Measurements from ENCODE around the gene SGPP1.
A peak's percentile ranks its signal among the peaks of the same experiment; 100 is the strongest.
"Not testable (repeated sequence)": the region's sequence is repeated elsewhere in the genome, so short reads cannot be mapped to it uniquely, and the experiment has no call there.

SGPP1 gene, protein sequence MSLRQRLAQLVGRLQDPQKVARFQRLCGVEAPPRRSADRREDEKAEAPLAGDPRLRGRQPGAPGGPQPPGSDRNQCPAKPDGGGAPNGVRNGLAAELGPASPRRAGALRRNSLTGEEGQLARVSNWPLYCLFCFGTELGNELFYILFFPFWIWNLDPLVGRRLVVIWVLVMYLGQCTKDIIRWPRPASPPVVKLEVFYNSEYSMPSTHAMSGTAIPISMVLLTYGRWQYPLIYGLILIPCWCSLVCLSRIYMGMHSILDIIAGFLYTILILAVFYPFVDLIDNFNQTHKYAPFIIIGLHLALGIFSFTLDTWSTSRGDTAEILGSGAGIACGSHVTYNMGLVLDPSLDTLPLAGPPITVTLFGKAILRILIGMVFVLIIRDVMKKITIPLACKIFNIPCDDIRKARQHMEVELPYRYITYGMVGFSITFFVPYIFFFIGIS

GRCh38 chr14:63727736-63728728, at the start of gene SGPP1:
Gene SGPP1, minus strand, starts transcription at chr14:63728065. Its CDS starts 121 bp downstream, at chr14:63727944.
- DNase-seq (ENCODE audit: low spot score) = peak; percentile 83

DNA sequence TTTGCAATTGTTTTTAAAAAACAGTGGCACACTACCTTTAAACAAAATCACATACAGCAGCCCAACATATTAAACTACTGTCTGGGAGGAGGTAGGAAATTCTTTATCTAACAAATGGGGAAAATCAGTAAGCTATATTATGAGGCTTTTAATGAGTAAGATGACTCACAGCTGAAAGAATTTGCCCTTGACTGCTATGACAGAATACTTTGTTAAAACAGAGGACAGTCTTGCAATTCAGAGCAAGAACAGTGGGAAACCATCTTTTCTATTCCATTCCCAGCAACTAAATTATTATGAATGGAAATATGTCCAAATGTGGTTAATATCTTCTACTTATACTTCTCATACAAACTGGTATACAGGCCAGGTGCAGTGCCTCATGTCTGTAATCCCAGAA, 49.2 kb upstream of the SGPP1 start:
- DNase-seq (ENCODE audit: low spot score) = no peak

DNA sequence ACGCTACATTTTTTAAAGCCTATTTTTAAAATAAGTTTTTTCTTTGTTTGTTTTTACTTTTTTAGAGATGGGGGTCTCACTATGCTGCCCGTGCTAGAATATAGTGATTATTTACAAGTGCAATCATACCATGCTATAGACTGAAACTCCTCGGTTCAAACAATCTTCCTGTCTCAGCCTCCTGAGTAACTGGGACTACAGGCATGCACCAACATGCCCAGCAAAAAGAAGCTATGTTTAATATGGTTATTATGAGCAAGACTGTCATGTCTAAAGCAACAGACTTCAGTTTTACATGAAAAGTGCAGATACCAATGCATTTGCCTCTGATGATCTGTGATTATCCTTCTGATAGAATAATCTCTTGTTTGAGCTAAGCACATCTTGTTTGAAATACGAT, 45.6 kb upstream of the SGPP1 start:
- DNase-seq (ENCODE audit: low spot score) = no peak

DNA sequence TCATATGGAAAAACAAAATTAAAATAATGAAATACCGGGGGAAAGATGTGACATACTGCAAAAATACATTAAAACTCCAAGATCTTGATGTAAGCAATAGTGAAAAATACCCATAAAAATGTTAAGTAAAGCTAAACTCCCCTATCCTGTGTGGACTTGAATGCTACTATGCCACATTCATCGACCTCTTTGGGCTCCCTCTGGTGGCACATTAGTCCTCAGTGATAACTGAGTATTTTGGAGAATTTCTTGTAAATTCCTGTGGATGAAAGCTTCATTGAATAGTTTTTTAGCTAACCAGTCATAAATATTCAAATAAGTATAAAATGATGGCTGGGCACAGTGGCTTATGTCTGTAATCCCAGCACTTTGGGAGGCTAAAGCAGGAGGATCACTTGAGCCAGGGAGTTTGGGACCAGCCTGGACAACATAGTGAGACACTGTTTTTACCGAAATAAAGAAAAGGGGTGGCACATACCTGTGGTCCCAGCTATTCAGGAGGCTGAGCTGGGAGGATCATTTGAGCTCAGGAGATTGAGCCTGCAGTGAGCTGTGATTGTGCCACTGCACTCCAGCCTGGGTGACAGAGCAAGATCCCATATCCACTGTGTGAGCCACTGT, 42.4 kb upstream of the SGPP1 start:
- peak; percentile 62 for DNase-seq (ENCODE audit: low spot score)

GRCh38 chr14:63766611-63767010, 38.7 kb upstream of the SGPP1 start:
- DNase-seq (ENCODE audit: low spot score) = no peak

GRCh38 chr14:63764620-63765139, 36.8 kb upstream of the SGPP1 start:
- no peak for DNase-seq (ENCODE audit: low spot score)

- DNase-seq (ENCODE audit: low spot score) = no peak
These were observed 36.2 kb upstream of the SGPP1 start for GRCh38 chr14:63764103-63764502.

GRCh38 chr14:63761351-63762117, 33.7 kb upstream of the SGPP1 start:
- DNase-seq (ENCODE audit: low spot score) = no peak

DNA sequence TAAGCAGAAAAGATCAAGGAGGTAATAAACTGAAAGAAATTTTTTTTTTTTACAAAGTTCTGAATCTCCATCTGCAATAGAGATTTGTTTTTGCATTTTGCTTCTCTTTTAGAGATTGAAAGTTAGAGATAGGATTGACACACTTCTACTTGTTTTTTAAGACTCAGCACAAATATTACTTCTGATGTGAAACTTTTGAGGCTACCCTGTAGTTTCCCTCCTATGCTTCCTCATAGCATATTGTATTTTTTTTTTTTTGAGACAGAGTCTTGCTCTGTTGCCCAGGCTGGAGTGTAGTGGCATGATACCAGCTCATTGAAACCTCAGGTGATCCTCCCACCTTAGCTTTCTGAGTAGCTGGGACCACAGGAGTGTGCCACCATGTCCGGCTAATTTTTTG, 32.1 kb upstream of the SGPP1 start:
- no peak for DNase-seq (ENCODE audit: low spot score)

DNA sequence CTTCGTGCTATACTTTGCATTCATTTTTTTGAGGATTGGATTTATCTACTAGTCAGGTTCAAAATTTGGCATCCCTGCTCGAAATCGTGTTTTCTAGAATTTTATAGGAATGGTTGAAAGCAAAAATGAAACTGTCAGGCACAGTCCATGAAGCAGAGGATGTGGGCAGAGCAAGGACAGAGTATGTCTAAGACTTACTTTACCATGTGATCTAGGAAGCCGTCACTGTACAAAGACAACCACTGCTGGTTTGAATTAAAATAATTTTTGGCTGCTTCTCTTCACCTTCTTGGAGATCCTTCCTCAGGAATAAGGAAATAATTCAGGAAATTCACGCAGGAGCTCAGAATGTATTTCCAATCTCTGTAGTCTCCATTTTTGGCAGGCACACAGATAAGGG, 31.6 kb upstream of the SGPP1 start:
- peak; percentile 42 for DNase-seq (ENCODE audit: low spot score)

DNA sequence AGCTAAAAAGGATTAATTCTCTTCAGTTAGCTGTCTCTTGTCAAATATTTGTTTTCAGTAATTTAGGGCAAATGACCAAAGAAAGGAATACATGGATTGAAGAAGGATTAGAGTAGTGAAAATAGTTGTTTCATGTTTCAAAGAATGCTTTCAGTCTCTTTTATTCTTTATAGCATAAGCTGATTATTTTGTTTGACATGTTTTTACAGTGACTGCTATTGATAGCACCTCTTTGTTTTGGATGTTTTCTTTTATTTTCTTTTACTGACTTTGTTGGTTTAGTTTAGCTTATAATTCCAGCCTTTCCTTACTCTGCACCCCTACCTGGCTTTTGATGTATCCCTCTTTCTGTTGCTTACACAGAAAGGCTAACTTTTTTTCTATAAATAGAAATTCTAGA, 29.3 kb upstream of the SGPP1 start:
- DNase-seq (ENCODE audit: low spot score) = no peak

GRCh38 chr14:63752449-63753169, 24.7 kb upstream of the SGPP1 start:
- DNase-seq (ENCODE audit: low spot score) = no peak

DNA sequence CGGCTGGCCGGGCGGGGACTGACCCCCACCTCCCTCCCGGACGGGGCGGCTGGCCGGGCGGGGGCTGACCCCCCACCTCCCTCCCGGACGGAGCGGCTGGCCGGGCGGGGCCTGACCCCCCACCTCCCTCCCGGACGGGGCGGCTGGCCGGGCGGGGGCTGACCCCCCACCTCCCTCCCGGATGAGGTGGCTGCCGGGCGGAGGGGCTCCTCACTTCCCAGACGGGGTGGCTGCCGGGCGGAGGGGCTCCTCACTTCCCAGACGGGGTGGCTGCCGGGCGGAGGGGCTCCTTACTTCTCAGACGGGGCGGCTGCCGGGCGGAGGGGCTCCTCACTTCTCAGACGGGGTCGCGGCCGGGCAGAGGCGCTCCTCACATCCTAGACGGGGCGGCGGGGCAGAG, 23.2 kb upstream of the SGPP1 start:
- not testable (repeated sequence) for DNase-seq (ENCODE audit: low spot score)

DNA sequence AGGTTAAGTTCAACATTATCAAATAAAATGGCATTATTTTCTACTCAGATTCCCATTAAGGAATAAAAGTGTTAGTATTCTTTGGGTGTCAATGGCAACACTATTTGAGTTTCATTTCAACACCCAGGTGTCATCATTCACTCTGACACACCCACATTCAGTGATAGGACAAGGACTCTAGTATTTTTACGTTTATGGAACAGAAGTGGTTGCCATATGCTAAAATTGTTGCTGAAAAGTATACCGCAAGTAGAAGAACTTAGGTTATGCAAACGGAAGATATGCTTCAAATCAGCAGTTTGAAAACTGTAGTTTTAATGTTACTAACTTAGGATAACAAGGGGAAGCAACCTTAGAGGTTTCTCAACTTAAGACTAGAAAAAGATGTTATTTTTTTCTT, 20.0 kb upstream of the SGPP1 start:
- no peak for DNase-seq (ENCODE audit: low spot score)

DNA sequence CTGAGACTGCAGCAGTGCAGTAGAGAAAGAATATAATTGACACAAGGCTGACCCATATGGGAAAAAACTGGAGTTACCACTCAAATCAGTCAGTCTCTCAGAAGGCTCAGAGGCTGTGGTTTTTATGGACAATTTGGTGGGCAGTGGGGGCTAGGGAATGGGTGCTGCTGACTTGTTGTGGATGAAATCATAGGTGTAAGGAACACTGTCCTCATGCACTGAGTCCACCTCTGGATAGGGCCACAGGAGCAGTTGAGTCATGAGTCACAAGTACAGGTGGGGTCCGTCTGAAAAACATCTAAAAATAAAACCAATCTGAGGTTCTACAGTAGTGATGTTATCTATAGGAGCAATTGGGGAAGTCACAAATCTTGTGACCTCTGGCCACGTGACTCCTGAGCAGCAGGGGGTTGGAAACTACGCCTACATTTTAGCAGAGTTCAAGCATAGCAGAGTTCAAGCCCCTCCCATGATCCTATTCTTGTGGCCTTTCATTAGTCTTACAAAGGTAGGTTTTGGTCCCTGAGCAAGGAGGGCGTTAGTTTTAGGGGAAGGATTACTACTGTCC, 18.1 kb upstream of the SGPP1 start:
- peak; percentile 31 for DNase-seq (ENCODE audit: low spot score)

DNA sequence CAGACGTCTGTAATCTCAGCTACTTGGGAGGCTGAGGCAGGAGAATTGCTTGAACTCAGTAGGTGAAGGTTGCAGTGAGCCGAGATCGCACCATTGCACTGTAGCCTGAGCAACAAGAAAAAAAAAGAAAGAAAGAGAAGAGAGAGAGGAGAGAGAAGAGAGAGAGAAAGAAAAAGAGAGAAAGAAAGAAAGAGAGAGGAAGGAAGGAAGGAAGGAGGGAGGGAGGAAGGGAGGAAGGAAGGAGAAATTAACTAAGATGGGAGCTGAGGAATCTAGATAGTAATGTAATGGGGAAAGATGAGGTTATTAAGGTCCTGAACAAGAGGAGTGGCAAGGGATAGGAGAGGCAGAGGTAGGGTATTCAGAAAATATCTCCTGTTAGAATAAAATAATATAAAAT, 17.4 kb upstream of the SGPP1 start:
- DNase-seq (ENCODE audit: low spot score) = no peak

- no peak for DNase-seq (ENCODE audit: low spot score)
These were observed 9.7 kb upstream of the SGPP1 start for GRCh38 chr14:63737582-63738006.

DNA sequence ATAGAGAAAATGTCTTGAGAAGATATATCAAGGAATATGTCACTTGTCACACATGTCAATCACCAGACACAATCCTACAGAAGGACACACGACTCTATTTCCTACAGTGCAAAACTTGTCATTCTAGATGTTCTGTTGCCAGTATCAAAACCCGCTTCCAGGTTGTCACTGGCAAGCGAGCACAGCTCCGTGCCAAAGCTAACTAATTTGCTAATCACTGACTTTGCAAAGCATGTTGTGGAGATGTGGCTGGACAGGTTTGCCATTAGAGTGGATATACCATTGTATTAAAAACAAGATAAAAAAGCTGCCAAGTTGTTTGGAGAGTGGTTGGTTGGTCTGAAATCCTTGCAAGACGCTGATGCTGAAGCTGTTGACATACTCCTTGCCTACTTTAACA, 7.9 kb upstream of the SGPP1 start:
- DNase-seq (ENCODE audit: low spot score) = no peak

DNA sequence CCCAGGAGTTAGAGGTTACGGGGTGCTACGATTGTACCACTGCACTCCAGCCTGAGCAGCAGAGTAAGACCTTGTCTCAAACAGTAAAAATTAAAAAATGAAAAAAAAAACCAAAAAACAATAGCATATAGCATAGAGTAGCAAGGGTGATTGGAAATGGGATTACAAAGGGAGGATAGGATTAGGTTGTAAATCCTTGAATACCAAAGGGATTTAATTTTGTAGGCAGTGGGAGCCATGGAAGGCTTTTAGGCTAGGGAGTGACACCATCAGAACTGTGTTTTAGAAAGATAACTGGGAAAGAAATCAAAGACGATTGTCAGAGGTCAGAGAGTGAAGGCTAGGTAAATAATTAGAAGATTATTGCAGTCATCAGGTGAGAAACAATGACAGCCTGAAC, 2.8 kb upstream of the SGPP1 start:
- DNase-seq (ENCODE audit: low spot score) = no peak

GRCh38 chr14:63727231-63727735, 582 bp downstream of the SGPP1 start:
- no peak for DNase-seq (ENCODE audit: low spot score)

Data from CD4-positive, alpha-beta T cell treated with Interleukin-15 for 4 hours (primary cell).